ENCODE data around the gene PHKG2. TPM values are rescaled to one million over a fixed set of nuclear protein-coding genes. Genes with fewer than 3 reads are reported as not detected.
A peak's percentile ranks its signal among the peaks of the same experiment; 100 is the strongest.

Gene PHKG2
- total RNA-seq, 1 donor from 2014 or later: 3.7 TPM

DNA sequence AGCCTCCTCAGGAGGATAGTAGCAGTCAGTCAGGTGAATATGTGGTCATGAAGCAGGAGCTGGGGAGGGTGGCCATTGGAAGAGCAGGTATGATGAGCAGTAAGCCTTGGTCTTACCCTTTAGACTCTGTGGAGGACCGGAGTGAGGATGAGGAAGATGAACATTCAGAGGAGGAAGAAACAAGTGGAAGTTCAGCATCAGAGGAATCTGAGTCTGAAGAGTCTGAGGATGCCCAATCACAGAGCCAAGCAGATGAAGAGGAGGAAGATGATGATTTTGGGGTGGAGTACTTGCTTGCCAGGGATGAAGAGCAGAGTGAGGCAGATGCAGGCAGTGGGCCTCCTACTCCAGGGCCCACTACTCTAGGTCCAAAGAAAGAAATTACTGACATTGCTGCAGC is 36.5 kb upstream of the PHKG2 start:
- Histone ChIP-seq H3K27me3 (ENCODE audit: control insufficient read depth in 3 of 3, insufficient read depth in 3 of 3, low read length in 3 of 3) (no peaks in the 10 kb centered on the region), H3K4me1 (ENCODE audit: control insufficient read depth in 3 of 3, insufficient read depth in 3 of 3, low read length in 3 of 3) (no peaks in the 10 kb centered on the region), H3K9ac (ENCODE audit: low read depth in 1 of 3, low read length in 3 of 3) (no peak overlapping the region), H3K36me3 (ENCODE audit: control insufficient read depth in 3 of 3, insufficient read depth in 3 of 3, low read length in 3 of 3) (peaks cover 87 to 89% (median 88%) of the 10 kb centered on the region in 3 donors), H3K4me3 (ENCODE audit: low read length in 3 of 3) (no peak overlapping the region), H3K27ac (ENCODE audit: low read depth, low read length) (no peak overlapping the region), H3K9me3 (ENCODE audit: control insufficient read depth in 3 of 3, low read length in 3 of 3) (no peaks in the 10 kb centered on the region)

DNA sequence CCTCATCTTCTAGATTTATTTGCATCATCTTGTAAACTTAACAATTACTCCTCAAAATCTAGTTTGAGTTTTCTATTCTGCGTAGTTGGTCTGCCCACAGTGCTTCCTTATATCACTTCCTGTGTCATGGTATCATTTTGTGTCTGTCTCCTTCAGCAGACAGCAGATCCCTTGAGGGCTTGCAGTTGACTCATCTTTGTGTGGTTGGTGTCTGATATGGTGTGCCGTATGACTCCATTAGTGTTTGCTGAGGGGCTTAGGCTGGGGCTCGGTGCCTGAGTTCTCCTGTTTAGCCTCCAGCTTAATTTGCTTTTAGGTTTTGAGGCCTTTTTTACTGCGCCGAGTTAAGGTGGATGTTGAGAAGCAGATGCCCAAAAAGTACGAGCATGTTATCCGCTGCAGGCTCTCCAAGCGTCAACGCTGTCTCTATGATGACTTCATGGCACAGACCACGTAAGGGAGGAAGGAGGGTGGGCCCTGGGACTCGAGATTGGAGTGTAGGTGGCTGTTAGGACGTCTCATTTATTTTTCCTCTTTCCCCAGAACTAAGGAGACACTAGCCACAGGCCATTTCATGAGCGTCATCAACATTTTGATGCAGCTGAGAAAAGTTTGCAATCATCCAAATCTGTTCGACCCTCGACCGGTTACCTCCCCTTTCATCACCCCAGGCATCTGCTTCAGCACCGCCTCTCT is 32.3 kb upstream of the PHKG2 start:
- peaks cover 74 to 76% (median 75%) of the 10 kb centered on the region in 3 donors for H3K36me3 ChIP-seq (ENCODE audit: control insufficient read depth in 3 of 3, insufficient read depth in 3 of 3, low read length in 3 of 3)
- no peaks in the 10 kb centered on the region for H3K27me3 ChIP-seq (ENCODE audit: control insufficient read depth in 3 of 3, insufficient read depth in 3 of 3, low read length in 3 of 3)
- H3K9me3 ChIP-seq (ENCODE audit: control insufficient read depth in 3 of 3, low read length in 3 of 3): no peaks in the 10 kb centered on the region
- H3K4me3 ChIP-seq (ENCODE audit: low read length in 3 of 3): no peak overlapping the region
- H3K4me1 ChIP-seq (ENCODE audit: control insufficient read depth in 3 of 3, insufficient read depth in 3 of 3, low read length in 3 of 3): no peaks in the 10 kb centered on the region
- H3K9ac ChIP-seq (ENCODE audit: low read depth in 1 of 3, low read length in 3 of 3): no peak overlapping the region
- H3K27ac ChIP-seq (ENCODE audit: low read depth, low read length): no peak overlapping the region

DNA sequence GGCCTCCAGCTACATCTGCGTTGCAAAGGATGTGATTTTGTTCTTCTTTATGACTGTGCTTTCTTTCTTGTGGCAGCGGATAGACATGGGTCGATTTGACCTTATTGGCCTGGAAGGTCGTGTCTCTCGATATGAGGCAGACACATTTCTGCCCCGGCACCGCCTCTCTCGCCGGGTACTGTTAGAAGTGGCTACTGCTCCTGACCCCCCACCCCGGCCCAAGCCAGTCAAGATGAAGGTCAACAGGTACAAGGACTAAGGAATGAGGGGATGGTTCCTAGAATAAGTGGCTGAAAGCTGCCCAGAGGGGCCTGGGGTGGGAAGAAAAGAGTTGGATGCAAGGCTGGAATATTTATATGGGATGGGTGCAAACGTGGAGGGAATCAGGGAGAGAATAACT is 28.1 kb upstream of the PHKG2 start:
- H3K36me3 ChIP-seq (ENCODE audit: control insufficient read depth in 3 of 3, insufficient read depth in 3 of 3, low read length in 3 of 3): peaks cover 77 to 82% (median 82%) of the 10 kb centered on the region in 3 donors
- H3K27me3 ChIP-seq (ENCODE audit: control insufficient read depth in 3 of 3, insufficient read depth in 3 of 3, low read length in 3 of 3): no peaks in the 10 kb centered on the region
- no peaks in the 10 kb centered on the region for H3K9me3 ChIP-seq (ENCODE audit: control insufficient read depth in 3 of 3, low read length in 3 of 3)
- no peak overlapping the region for H3K4me3 ChIP-seq (ENCODE audit: low read length in 3 of 3)
- H3K4me1 ChIP-seq (ENCODE audit: control insufficient read depth in 3 of 3, insufficient read depth in 3 of 3, low read length in 3 of 3): no peaks in the 10 kb centered on the region
- H3K9ac ChIP-seq (ENCODE audit: low read depth in 1 of 3, low read length in 3 of 3): no peak overlapping the region
- no peak overlapping the region for H3K27ac ChIP-seq (ENCODE audit: low read depth, low read length)

DNA sequence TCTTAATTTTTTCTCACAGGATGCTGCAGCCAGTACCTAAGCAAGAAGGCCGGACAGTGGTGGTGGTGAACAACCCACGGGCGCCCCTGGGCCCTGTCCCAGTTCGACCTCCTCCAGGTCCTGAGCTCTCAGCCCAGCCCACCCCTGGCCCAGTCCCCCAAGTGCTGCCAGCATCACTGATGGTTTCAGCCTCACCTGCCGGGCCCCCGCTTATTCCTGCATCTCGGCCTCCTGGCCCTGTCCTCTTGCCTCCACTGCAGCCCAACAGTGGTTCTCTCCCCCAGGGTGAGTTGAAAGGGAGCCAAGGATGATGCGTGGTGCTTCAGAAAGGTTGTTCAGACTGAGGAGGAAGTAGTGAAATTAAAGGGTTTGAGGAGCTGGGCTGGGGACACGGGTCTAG is 27.5 kb upstream of the PHKG2 start:
- H3K9ac ChIP-seq (ENCODE audit: low read depth in 1 of 3, low read length in 3 of 3): no peak overlapping the region
- no peaks in the 10 kb centered on the region for H3K9me3 ChIP-seq (ENCODE audit: control insufficient read depth in 3 of 3, low read length in 3 of 3)
- peaks cover 78 to 83% (median 80%) of the 10 kb centered on the region in 3 donors for H3K36me3 ChIP-seq (ENCODE audit: control insufficient read depth in 3 of 3, insufficient read depth in 3 of 3, low read length in 3 of 3)
- H3K27me3 ChIP-seq (ENCODE audit: control insufficient read depth in 3 of 3, insufficient read depth in 3 of 3, low read length in 3 of 3): no peaks in the 10 kb centered on the region
- H3K27ac ChIP-seq (ENCODE audit: low read depth, low read length): no peak overlapping the region
- no peaks in the 10 kb centered on the region for H3K4me1 ChIP-seq (ENCODE audit: control insufficient read depth in 3 of 3, insufficient read depth in 3 of 3, low read length in 3 of 3)
- no peak overlapping the region for H3K4me3 ChIP-seq (ENCODE audit: low read length in 3 of 3)

DNA sequence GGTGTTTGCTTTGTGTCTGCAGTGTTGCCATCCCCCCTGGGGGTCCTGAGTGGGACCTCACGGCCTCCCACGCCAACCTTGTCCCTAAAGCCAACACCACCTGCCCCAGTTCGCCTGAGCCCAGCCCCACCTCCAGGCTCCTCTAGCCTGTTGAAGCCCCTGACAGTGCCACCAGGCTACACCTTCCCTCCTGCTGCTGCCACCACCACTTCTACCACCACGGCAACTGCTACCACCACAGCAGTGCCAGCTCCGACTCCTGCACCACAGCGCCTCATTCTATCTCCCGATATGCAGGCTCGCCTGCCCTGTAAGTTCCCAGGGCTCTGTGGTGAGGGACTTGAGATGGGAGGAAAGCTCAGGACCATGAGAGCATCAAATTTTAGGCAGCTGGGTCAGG is 27.1 kb upstream of the PHKG2 start:
- H3K4me1 ChIP-seq (ENCODE audit: control insufficient read depth in 3 of 3, insufficient read depth in 3 of 3, low read length in 3 of 3): no peaks in the 10 kb centered on the region
- no peak overlapping the region for H3K4me3 ChIP-seq (ENCODE audit: low read length in 3 of 3)
- no peaks in the 10 kb centered on the region for H3K27me3 ChIP-seq (ENCODE audit: control insufficient read depth in 3 of 3, insufficient read depth in 3 of 3, low read length in 3 of 3)
- H3K9ac ChIP-seq (ENCODE audit: low read depth in 1 of 3, low read length in 3 of 3): no peak overlapping the region
- no peaks in the 10 kb centered on the region for H3K9me3 ChIP-seq (ENCODE audit: control insufficient read depth in 3 of 3, low read length in 3 of 3)
- H3K36me3 ChIP-seq (ENCODE audit: control insufficient read depth in 3 of 3, insufficient read depth in 3 of 3, low read length in 3 of 3): peaks cover 76 to 78% (median 78%) of the 10 kb centered on the region in 3 donors
- no peak overlapping the region for H3K27ac ChIP-seq (ENCODE audit: low read depth, low read length)

DNA sequence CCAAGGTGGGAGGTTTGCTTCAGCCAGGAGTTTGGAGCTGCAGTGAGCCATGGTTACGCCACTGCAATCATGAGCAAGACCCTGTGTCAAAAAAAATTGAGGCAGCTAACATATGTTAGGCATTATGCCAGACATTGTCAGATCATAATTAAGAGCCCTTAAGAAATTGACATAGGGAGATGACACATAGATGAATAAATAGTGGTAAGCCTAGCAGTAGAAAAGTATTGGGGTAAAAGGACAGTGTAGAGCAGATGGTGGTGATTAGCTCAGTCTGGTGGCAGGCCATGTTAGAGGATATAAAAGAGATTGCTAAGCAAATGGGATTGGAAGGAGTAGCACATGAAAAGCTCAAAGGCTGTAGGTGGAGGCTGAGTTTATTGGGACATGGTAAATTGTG is 26.6 kb upstream of the PHKG2 start:
- Histone ChIP-seq H3K9ac (ENCODE audit: low read depth in 1 of 3, low read length in 3 of 3) (peak overlapping the region in 1 of 3 donors; percentile 36), H3K27me3 (ENCODE audit: control insufficient read depth in 3 of 3, insufficient read depth in 3 of 3, low read length in 3 of 3) (no peaks in the 10 kb centered on the region), H3K4me1 (ENCODE audit: control insufficient read depth in 3 of 3, insufficient read depth in 3 of 3, low read length in 3 of 3) (no peaks in the 10 kb centered on the region), H3K9me3 (ENCODE audit: control insufficient read depth in 3 of 3, low read length in 3 of 3) (no peaks in the 10 kb centered on the region), H3K36me3 (ENCODE audit: control insufficient read depth in 3 of 3, insufficient read depth in 3 of 3, low read length in 3 of 3) (peaks cover 71 to 77% (median 74%) of the 10 kb centered on the region in 3 donors), H3K4me3 (ENCODE audit: low read length in 3 of 3) (no peak overlapping the region), H3K27ac (ENCODE audit: low read depth, low read length) (no peak overlapping the region)

DNA sequence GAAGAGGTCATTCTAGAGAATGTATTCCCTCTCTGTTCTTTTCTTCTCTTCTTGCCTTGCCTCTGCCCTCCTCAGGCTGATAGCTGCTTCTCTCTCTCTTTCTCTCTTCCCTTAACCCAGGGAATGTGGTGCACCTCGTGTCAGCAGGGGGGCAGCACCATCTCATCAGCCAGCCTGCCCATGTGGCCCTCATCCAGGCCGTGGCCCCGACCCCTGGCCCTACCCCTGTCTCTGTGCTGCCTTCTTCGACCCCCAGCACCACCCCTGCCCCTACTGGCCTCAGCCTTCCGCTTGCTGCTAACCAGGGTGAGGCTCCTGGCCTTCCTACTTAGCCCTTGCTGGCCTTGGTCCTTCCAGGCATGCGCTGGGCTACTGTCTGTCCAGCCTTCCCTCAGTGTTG is 25.8 kb upstream of the PHKG2 start:
- Histone ChIP-seq H3K36me3 (ENCODE audit: control insufficient read depth in 3 of 3, insufficient read depth in 3 of 3, low read length in 3 of 3) (peaks cover 65 to 69% (median 66%) of the 10 kb centered on the region in 3 donors), H3K9ac (ENCODE audit: low read depth in 1 of 3, low read length in 3 of 3) (no peak overlapping the region), H3K4me3 (ENCODE audit: low read length in 3 of 3) (no peak overlapping the region), H3K9me3 (ENCODE audit: control insufficient read depth in 3 of 3, low read length in 3 of 3) (no peaks in the 10 kb centered on the region), H3K27ac (ENCODE audit: low read depth, low read length) (no peak overlapping the region), H3K27me3 (ENCODE audit: control insufficient read depth in 3 of 3, insufficient read depth in 3 of 3, low read length in 3 of 3) (no peaks in the 10 kb centered on the region), H3K4me1 (ENCODE audit: control insufficient read depth in 3 of 3, insufficient read depth in 3 of 3, low read length in 3 of 3) (no peaks in the 10 kb centered on the region)

DNA sequence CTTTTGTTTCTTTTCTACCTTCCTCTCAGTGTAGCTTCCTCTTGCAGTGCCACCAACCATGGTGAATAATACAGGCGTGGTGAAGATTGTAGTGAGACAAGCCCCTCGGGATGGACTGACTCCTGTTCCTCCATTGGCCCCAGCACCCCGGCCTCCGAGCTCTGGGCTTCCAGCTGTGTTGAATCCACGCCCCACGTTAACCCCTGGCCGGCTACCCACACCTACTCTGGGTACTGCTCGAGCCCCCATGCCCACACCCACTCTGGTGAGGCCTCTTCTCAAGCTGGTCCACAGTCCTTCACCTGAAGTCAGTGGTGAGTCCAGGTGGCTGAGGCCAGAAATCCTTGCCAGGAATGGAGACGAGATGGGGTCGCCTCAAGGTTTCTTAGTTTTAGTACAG is 25.3 kb upstream of the PHKG2 start:
- Histone ChIP-seq H3K9ac (ENCODE audit: low read depth in 1 of 3, low read length in 3 of 3) (no peak overlapping the region), H3K36me3 (ENCODE audit: control insufficient read depth in 3 of 3, insufficient read depth in 3 of 3, low read length in 3 of 3) (peaks cover 63 to 69% (median 65%) of the 10 kb centered on the region in 3 donors), H3K9me3 (ENCODE audit: control insufficient read depth in 3 of 3, low read length in 3 of 3) (no peaks in the 10 kb centered on the region)

DNA sequence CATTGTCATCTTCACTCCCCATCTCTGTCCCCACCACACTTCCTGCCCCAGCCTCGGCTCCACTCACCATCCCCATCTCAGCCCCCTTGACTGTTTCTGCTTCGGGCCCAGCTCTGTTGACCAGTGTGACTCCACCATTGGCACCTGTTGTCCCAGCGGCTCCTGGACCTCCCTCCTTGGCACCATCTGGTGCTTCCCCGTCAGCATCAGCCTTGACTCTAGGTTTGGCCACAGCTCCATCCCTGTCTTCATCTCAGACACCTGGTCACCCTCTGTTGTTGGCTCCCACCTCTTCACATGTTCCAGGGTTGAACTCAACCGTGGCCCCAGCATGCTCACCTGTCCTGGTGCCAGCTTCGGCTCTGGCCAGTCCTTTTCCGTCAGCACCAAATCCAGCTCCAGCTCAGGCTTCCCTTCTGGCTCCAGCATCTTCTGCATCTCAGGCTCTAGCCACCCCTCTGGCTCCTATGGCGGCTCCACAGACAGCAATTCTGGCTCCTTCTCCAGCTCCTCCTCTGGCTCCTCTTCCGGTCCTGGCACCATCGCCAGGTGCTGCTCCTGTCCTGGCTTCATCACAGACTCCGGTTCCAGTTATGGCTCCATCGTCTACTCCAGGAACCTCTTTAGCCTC is 24.4 kb upstream of the PHKG2 start:
- H3K36me3 ChIP-seq (ENCODE audit: control insufficient read depth in 3 of 3, insufficient read depth in 3 of 3, low read length in 3 of 3): peaks cover 60 to 65% (median 65%) of the 10 kb centered on the region in 3 donors
- H3K27me3 ChIP-seq (ENCODE audit: control insufficient read depth in 3 of 3, insufficient read depth in 3 of 3, low read length in 3 of 3): no peaks in the 10 kb centered on the region
- no peaks in the 10 kb centered on the region for H3K9me3 ChIP-seq (ENCODE audit: control insufficient read depth in 3 of 3, low read length in 3 of 3)
- no peak overlapping the region for H3K9ac ChIP-seq (ENCODE audit: low read depth in 1 of 3, low read length in 3 of 3)
- no peak overlapping the region for H3K27ac ChIP-seq (ENCODE audit: low read depth, low read length)
- no peaks in the 10 kb centered on the region for H3K4me1 ChIP-seq (ENCODE audit: control insufficient read depth in 3 of 3, insufficient read depth in 3 of 3, low read length in 3 of 3)
- no peak overlapping the region for H3K4me3 ChIP-seq (ENCODE audit: low read length in 3 of 3)

More for the DNA sequence above, 25.3 kb upstream of the PHKG2 start:
- H3K27ac ChIP-seq (ENCODE audit: low read depth, low read length): no peak overlapping the region
- no peak overlapping the region for H3K4me3 ChIP-seq (ENCODE audit: low read length in 3 of 3)
- H3K4me1 ChIP-seq (ENCODE audit: control insufficient read depth in 3 of 3, insufficient read depth in 3 of 3, low read length in 3 of 3): no peaks in the 10 kb centered on the region
- H3K27me3 ChIP-seq (ENCODE audit: control insufficient read depth in 3 of 3, insufficient read depth in 3 of 3, low read length in 3 of 3): no peaks in the 10 kb centered on the region

DNA sequence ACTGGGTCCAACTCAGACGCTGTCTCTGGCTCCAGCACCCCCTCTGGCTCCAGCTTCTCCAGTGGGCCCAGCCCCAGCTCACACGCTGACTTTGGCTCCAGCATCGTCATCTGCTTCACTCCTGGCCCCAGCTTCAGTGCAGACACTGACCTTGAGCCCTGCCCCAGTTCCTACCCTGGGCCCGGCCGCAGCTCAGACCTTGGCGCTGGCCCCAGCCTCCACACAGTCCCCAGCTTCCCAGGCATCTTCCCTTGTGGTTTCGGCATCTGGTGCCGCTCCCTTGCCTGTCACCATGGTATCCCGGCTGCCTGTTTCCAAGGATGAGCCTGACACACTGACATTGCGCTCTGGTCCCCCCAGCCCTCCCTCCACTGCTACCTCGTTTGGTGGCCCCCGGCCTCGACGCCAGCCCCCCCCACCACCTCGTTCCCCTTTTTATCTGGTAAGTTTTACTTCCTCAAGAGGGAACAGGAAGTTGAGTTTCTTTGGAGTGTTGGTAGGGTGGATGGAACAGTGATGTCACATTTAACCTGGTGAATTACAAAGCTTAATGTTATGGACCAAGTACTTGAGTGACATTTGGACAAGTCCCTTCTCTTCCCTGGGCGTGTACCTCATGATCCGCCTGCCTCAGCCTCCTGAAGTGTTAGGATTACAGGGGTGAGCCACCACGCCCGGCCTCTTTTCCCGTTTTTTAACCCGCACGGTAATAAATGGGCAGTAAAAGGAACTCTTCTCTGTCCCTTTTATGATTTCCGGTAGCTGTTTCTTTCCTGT is 23.4 kb upstream of the PHKG2 start:
- H3K36me3 ChIP-seq (ENCODE audit: control insufficient read depth in 3 of 3, insufficient read depth in 3 of 3, low read length in 3 of 3): peaks cover 63 to 70% (median 69%) of the 10 kb centered on the region in 3 donors
- H3K9me3 ChIP-seq (ENCODE audit: control insufficient read depth in 3 of 3, low read length in 3 of 3): no peaks in the 10 kb centered on the region
- peak overlapping the region; percentile 25 for H3K27ac ChIP-seq (ENCODE audit: low read depth, low read length)
- H3K4me1 ChIP-seq (ENCODE audit: control insufficient read depth in 3 of 3, insufficient read depth in 3 of 3, low read length in 3 of 3): no peaks in the 10 kb centered on the region
- no peak overlapping the region for H3K9ac ChIP-seq (ENCODE audit: low read depth in 1 of 3, low read length in 3 of 3)
- no peak overlapping the region for H3K4me3 ChIP-seq (ENCODE audit: low read length in 3 of 3)
- H3K27me3 ChIP-seq (ENCODE audit: control insufficient read depth in 3 of 3, insufficient read depth in 3 of 3, low read length in 3 of 3): no peaks in the 10 kb centered on the region
